OCI-LY3 (cell line): ENCODE measurements around the gene INTS4.

ENCODE experiments used
- CTCF ChIP-seq: fragments of 200-600, 300-600 bp; sonication (generic); IDR thresholded peaks from 2 replicates; pipeline ENCODE4 v1.5.1; 2014; ENCODE audit warnings: antibody characterized with exemption, low read length, low read depth
- EZH2phosphoT487 ChIP-seq: fragments of 200-600 bp; shearing (Covaris generic); IDR thresholded peaks from 2 replicates; pipeline ENCODE4 v1.6.1; 2018; ENCODE audit warnings: antibody characterized with exemption, mixed run types, low read depth

DNA sequence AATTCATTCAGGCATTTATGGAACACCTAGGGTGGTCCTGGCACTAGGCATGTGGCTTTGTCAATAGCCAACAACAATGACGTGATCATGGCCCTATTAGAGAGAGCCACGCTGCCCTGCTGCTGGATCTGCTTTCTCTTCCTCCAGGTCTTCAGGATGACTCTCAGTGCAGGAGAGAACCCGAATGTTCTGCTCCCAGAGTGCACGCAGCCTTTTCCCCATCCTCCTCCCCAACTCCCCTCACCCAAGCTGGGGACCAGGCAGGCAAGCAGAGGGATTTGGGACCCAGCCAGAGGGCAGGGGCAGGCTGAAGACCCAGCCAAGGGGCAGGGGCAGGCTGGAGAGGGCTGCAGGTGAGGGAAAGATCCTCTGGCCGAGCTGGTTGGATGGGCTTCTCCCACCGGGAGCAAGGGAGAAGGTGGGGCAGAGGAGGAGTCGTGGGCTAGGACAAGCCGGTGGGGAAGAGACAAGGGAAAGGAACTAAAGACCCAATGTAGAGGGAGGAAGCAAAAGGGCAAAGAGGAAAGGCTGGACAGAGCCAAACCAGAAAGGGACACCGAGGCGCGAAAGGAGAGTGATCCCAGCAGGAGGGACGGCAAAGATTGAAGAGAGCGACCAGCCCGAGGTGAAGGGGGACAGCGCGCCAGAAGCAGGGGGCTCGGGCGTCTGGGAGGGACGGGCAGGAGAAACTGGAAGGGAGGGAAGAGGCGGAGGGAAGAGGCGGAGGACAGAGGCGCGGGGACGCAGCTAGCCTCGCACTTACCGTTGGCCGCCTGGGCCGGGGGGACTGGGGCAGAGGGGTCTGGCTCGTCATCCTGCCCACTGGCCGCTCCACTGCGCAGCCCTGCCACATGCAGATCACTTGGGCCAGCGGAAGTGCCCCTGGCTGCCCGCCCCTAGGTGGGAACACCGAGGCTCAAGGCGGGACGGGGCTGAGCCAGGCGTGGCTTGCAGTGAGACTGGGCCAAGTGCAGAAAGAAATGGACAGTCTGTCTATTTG is 28.2 kb upstream of the INTS4 start, which contains the start of gene KCTD14:
- no peak for TF ChIP-seq CTCF
- TF ChIP-seq EZH2phosphoT487: no peak
